ENCODE data around the gene CD96.
"Not testable (repeated sequence)": the region's sequence is repeated elsewhere in the genome, so short reads cannot be mapped to it uniquely, and the experiment has no call there.

The CD96 gene

GRCh38 chr3:111629018-111629417 lies 87.0 kb downstream of the CD96 start:
- not testable (repeated sequence) for ATAC-seq

GRCh38 chr3:111630638-111631037 lies 88.6 kb downstream of the CD96 start:
- ATAC-seq: not testable (repeated sequence)

- no peak for ATAC-seq
These were observed 93.4 kb downstream of the CD96 start for GRCh38 chr3:111635403-111635802.

- no peak for ATAC-seq
These were observed 94.4 kb downstream of the CD96 start for GRCh38 chr3:111636366-111636885.

GRCh38 chr3:111639316-111639715 lies 97.3 kb downstream of the CD96 start:
- no peak for ATAC-seq

- no peak for ATAC-seq
These were observed 107.1 kb downstream of the CD96 start for GRCh38 chr3:111648991-111649579.

- ATAC-seq: no peak
These were observed 108.6 kb downstream of the CD96 start for GRCh38 chr3:111650378-111651275.

GRCh38 chr3:111652492-111653180 lies 110.6 kb downstream of the CD96 start:
- ATAC-seq: no peak

GRCh38 chr3:111653766-111654165 lies 111.8 kb downstream of the CD96 start:
- no peak for ATAC-seq

GRCh38 chr3:111662012-111662411 lies 120.0 kb downstream of the CD96 start:
- ATAC-seq: no peak

- no peak for ATAC-seq
These were observed 120.9 kb downstream of the CD96 start for GRCh38 chr3:111662907-111663306.

GRCh38 chr3:111666041-111666735 lies 124.2 kb downstream of the CD96 start:
- no peak for ATAC-seq

GRCh38 chr3:111667170-111667569 lies 125.2 kb downstream of the CD96 start:
- ATAC-seq: no peak

- ATAC-seq: peak; percentile 89 to 96
These were observed 125.7 kb downstream of the CD96 start for GRCh38 chr3:111667621-111668239.

GRCh38 chr3:111668326-111668725 lies 126.3 kb downstream of the CD96 start:
- ATAC-seq: no peak

GRCh38 chr3:111668888-111669488 lies 127.0 kb downstream of the CD96 start:
- ATAC-seq: peak; percentile 46 to 49

- ATAC-seq: no peak
These were observed 128.1 kb downstream of the CD96 start for GRCh38 chr3:111669926-111670630.

- not testable (repeated sequence) for ATAC-seq
These were observed 130.5 kb downstream of the CD96 start for GRCh38 chr3:111672461-111672860.

GRCh38 chr3:111675846-111676210 lies 133.8 kb downstream of the CD96 start:
- no peak for ATAC-seq

GRCh38 chr3:111676211-111677006 lies 134.4 kb downstream of the CD96 start:
- ATAC-seq: no peak
